Stomach smooth muscle (tissue), 2 donors: ENCODE results near the gene FOXJ3.

Source experiments
- H3K27ac ChIP-seq: one replicate; pipeline ENCODE4 v1.7.0; 2013; ENCODE audit warnings: mild to moderate bottlenecking, low read length, inconsistent platforms
- H3K27me3 ChIP-seq, 2 donors: one replicate each; pipeline ENCODE4 v1.7.0; 2013; ENCODE audit warnings: low read length in 2 of 2; ENCODE audit not compliant: insufficient read depth in 2 of 2, control insufficient read depth in 1 of 2
- H3K36me3 ChIP-seq, 2 donors: one replicate each; pipeline ENCODE4 v1.7.0; 2013; ENCODE audit warnings: low read length in 2 of 2; ENCODE audit not compliant: control insufficient read depth in 2 of 2, insufficient read depth in 2 of 2
- H3K4me1 ChIP-seq: one replicate; pipeline ENCODE4 v1.7.0; 2013; ENCODE audit warnings: low read length; ENCODE audit not compliant: control insufficient read depth, insufficient read depth
- H3K4me3 ChIP-seq, 2 donors: one replicate each; pipeline ENCODE4 v1.7.0; 2013; ENCODE audit warnings: low read length in 2 of 2
- H3K9ac ChIP-seq, 2 donors: one replicate each; pipeline ENCODE4 v1.7.0; 2013; ENCODE audit warnings: low read length in 2 of 2, mild to moderate bottlenecking in 1 of 2
- H3K9me3 ChIP-seq, 2 donors: one replicate each; pipeline ENCODE4 v1.7.0; 2013; ENCODE audit warnings: low read length in 2 of 2; ENCODE audit not compliant: control insufficient read depth in 2 of 2
- donor health status: healthy.
- donor health status: Pancreatic carcinoma.

The FOXJ3 gene

DNA sequence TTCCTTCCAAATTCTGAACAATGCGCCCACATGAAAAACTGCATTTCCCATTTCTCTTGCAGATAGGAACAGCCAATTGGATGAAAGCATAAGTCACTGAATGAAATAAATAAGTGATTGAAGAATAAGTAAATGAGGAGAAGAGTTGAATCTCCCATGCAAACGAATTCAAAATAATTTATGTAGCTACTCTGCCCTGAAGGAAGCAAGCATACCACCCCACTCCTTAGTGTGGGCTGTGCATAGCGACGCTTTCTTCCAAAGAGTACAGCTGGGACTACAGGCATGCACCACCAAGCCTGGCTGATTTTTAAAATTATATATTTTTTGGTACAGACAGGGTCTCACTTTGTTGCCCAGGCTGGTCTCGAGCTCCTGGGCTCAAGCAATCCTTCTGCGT is 29.1 kb upstream of the FOXJ3 start:
- H3K36me3 ChIP-seq: no peaks in the 10 kb centered on the region

DNA sequence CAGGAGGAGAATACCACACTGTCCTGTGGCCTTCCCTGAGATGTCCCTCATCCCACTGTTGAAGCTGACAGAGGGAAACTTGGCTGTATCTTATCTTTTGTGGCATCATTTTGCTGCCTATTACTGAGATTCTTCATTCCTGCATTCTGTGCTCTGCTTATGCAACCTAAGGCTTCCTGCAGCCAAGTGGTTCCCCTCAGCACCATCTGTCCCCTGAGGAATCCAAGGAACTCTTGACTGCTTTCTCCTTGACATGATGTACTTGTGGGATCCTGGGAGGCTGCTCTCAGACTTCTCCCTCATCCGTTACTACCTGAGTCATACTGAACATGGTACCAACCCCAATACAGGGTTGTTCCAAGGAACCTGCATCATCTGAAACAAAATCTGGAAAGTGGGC is 24.4 kb upstream of the FOXJ3 start:
- no peak overlapping the region for H3K27ac ChIP-seq
- H3K4me3 ChIP-seq: no peak overlapping the region
- no peaks in the 10 kb centered on the region for H3K9me3 ChIP-seq
- H3K4me1 ChIP-seq: no peaks in the 10 kb centered on the region
- H3K27me3 ChIP-seq: no peaks in the 10 kb centered on the region
- no peaks in the 10 kb centered on the region for H3K36me3 ChIP-seq
- no peak overlapping the region for H3K9ac ChIP-seq

More for the DNA sequence above, 29.1 kb upstream of the FOXJ3 start:
- H3K9ac ChIP-seq: no peak overlapping the region
- no peaks in the 10 kb centered on the region for H3K9me3 ChIP-seq
- H3K27ac ChIP-seq: no peak overlapping the region
- no peaks in the 10 kb centered on the region for H3K4me1 ChIP-seq
- H3K27me3 ChIP-seq: no peaks in the 10 kb centered on the region
- no peak overlapping the region for H3K4me3 ChIP-seq

DNA sequence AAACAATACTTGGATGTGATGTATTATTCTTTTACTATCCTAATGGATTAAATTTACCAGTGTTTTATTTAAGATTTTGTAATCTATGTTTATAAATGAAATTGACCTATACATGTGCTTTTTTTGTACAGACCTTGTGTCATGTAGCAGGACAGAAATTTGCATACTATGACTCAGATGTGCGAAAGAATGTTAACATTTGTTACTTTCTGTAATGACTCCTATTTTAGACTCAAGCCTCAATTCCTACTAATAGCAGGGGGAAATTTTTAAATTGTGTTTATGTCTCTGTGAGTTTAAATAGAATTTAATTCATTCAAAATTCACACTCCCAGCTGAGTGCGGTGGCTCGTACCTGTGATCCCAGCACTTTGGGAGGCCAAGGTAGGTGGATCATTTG is 23.8 kb upstream of the FOXJ3 start:
- no peak overlapping the region for H3K9ac ChIP-seq
- H3K9me3 ChIP-seq: no peaks in the 10 kb centered on the region
- no peak overlapping the region for H3K4me3 ChIP-seq
- no peaks in the 10 kb centered on the region for H3K27me3 ChIP-seq
- H3K27ac ChIP-seq: no peak overlapping the region
- H3K4me1 ChIP-seq: no peaks in the 10 kb centered on the region
- no peaks in the 10 kb centered on the region for H3K36me3 ChIP-seq

- Histone ChIP-seq H3K9ac (no peak overlapping the region), H3K36me3 (no peaks in the 10 kb centered on the region), H3K9me3 (no peaks in the 10 kb centered on the region), H3K27me3 (peaks cover 2 to 6% of the 10 kb centered on the region in 2 donors), H3K27ac (no peak overlapping the region), H3K4me1 (no peaks in the 10 kb centered on the region), H3K4me3 (no peak overlapping the region)
These were observed 15.1 kb upstream of the FOXJ3 start for GRCh38 chr1:42350086-42350485.

DNA sequence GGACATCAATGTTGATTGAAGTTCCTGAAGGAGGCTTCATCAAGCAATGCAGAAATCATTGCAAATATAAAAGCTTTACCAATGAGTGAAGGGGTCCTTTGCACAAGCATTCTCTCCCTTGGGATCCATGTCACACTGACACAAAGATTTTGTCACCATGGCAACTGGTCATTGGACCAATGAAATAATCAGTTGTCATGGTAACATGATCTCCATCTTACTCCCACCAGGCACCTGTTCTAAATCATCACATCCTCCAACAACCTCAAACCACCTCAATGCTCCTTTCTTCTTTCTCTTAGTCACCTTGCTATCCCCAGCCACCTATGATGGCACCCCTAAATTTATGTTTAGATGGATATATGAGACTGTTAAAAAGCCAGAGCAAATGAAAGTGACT is 13.5 kb upstream of the FOXJ3 start:
- Histone ChIP-seq H3K4me1 (no peaks in the 10 kb centered on the region), H3K36me3 (no peaks in the 10 kb centered on the region)

DNA sequence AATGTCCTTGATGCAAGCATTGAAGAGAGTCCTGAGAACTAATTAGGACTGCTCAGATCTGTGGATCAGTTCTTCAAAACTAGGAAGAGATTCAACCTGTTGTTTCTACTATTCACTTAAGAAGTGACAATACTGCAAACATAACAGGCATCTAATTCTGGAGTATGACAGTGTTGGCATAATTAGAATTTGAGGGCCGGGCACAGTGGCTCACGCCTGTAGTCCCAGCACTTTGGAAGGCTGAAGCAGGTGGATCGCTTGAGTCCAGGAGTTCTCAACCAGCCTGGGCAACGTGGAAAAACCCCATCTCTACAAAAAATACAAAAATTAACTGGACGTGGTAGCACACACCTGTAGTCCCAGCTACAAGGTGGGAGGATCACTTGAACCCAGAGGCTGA is 8.0 kb upstream of the FOXJ3 start:
- Histone ChIP-seq H3K27ac (no peak overlapping the region), H3K4me1 (no peaks in the 10 kb centered on the region), H3K27me3 (no peaks in the 10 kb centered on the region), H3K9me3 (no peaks in the 10 kb centered on the region), H3K9ac (no peak overlapping the region), H3K36me3 (no peaks in the 10 kb centered on the region), H3K4me3 (no peak overlapping the region)

More for the DNA sequence above, 13.5 kb upstream of the FOXJ3 start:
- no peaks in the 10 kb centered on the region for H3K9me3 ChIP-seq
- H3K9ac ChIP-seq: no peak overlapping the region
- H3K27ac ChIP-seq: no peak overlapping the region
- no peak overlapping the region for H3K4me3 ChIP-seq
- peaks cover 2 to 6% of the 10 kb centered on the region in 2 donors for H3K27me3 ChIP-seq

DNA sequence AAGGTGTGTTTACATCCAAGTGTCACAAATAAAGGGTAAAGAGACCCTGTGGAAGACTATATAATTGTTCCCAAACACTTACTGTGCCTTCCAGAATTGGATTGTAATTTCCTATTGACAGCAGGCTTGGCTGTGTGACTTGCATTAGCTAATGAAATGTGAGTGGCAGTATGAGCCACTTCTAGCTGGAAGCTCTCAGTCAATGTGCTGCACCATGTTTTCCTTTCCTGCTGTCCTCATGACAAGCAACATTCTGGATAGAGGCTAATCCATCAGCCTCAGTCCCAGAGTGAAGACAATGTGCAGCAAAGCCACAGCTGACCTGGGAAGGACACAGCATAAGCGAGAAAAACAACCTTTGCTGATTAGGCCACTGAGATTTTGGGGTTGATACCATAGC is 5.9 kb upstream of the FOXJ3 start:
- H3K9me3 ChIP-seq: no peaks in the 10 kb centered on the region
- no peak overlapping the region for H3K4me3 ChIP-seq
- H3K9ac ChIP-seq: no peak overlapping the region
- H3K36me3 ChIP-seq: no peaks in the 10 kb centered on the region
- H3K4me1 ChIP-seq: no peaks in the 10 kb centered on the region
- H3K27ac ChIP-seq: no peak overlapping the region
- H3K27me3 ChIP-seq: no peaks in the 10 kb centered on the region

DNA sequence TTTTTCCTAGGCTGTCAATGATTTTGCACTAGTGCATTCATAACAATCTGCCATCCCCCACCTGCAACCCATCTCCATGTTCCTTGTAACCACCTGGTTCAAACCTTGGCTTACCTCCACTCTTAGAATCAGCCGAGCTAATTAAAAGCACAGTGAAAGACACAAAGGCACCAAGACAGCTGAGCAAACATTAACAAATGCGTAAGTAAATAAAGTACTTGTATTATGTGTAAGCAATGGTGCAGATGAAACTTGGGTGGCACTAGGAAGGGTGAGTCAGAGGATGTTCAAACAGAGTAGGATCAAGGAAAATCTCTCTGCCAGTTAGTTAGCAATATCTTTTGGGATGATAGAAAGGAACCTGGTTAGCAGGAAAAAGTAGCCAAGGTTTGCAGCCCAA is 5.1 kb upstream of the FOXJ3 start:
- Histone ChIP-seq H3K27me3 (no peaks in the 10 kb centered on the region), H3K9me3 (no peaks in the 10 kb centered on the region), H3K4me3 (no peak overlapping the region), H3K36me3 (no peaks in the 10 kb centered on the region), H3K4me1 (no peaks in the 10 kb centered on the region), H3K9ac (no peak overlapping the region), H3K27ac (no peak overlapping the region)

DNA sequence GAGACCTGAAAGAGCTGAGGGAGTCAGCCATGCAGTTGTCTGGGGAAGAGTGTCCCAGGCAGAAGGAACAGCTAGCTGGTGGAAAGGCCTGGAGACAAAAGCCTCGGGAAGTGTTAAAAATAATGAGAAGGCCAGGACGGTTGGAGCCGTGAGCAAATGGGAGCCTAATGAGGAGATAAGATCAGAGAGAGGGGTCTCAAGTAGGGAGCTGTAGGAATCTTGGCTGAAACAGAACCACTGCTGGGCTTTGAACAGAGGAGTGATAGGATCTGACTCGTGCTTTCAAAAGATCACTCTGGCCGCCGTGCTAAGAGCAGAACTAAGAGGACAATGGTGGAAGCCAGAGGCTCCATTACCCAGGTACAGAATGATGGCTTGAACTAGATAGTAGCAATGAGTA is 1.9 kb upstream of the FOXJ3 start:
- H3K9me3 ChIP-seq: no peaks in the 10 kb centered on the region
- peaks cover 8% of the 10 kb centered on the region for H3K4me1 ChIP-seq
- no peak overlapping the region for H3K4me3 ChIP-seq
- H3K9ac ChIP-seq: no peak overlapping the region
- no peaks in the 10 kb centered on the region for H3K27me3 ChIP-seq
- H3K36me3 ChIP-seq: no peaks in the 10 kb centered on the region
- no peak overlapping the region for H3K27ac ChIP-seq

DNA sequence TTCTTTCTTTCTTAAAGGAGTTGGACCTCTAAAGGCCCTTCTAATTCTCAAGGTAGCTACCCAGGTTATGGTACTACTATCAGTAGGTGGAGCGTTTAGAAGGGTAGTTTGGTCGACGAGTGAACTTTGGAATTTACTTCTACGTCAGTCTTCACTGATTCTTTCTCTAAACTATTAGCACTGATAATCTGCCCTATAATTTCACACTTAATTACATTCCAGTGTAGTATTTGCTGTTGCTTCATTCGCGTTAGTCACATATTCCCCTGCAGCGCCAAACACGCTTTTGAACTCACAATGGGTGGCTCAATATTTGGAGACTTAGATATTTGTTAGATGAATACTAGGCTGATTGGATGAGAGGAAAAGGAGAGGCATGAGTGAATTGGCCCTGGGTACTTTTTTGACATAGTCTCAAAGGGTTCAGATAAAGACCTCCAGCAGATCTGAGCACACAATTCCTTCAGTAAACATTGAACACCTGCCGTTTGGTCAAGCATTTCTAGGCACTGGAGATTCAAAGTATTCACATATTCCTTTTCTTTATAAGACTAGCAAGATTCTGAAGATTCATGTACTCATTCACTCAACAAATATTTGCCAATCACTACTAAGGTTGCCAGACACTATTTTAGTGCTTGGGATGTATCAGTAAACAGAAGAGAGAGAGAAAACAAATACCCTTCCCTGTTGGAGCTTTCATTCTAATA is 929 bp upstream of the FOXJ3 start:
- peak overlapping the region; percentile 89 to 92 for H3K4me3 ChIP-seq
- H3K27ac ChIP-seq: no peak overlapping the region
- no peaks in the 10 kb centered on the region for H3K9me3 ChIP-seq
- no peaks in the 10 kb centered on the region for H3K27me3 ChIP-seq
- H3K36me3 ChIP-seq: no peaks in the 10 kb centered on the region
- H3K4me1 ChIP-seq: peaks cover 8% of the 10 kb centered on the region
- H3K9ac ChIP-seq: peak overlapping the region; percentile 87 to 89

DNA sequence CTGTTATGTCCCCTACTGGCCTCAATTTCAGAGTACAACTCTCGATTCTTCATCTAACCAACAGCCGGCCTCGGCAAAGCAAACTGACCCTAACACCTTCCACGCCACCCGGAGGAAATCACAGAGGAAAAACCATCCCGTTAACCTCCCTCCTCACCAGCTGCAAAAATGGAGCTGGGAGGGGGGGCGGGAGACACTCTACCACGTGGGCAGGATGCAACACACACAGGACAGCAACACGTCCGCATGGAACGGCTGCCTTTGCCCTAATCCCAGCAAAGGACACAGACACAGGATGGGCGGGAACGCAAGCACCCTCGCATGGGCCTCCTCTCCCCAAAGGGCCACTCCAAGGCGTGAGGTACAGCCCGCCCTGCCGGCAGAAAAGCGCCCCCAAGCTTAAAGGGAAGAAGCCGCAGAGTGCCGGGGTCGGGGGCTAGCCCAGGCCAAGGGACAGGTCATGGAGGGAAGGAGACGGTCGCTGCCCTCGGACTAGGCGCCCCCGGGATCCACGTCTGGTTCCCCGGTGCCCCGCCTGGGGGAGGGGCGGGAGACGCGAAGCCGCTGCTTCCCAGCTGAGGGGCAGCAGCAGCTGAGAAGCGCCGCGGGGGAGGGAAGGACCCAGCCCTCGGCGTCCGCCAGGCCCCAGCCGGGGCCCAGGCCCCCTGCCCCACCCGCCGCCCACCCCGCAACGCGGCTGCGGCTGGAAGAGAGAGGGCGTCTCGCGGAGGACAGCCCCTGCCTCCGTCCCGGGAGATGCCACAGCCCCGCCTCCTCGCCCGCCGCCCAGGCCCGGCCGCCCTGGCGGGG is 590 bp downstream of the FOXJ3 start:
- H3K4me3 ChIP-seq: peak overlapping the region; percentile 89 to 90
- peak overlapping the region; percentile 68 to 89 for H3K9ac ChIP-seq
- no peaks in the 10 kb centered on the region for H3K27me3 ChIP-seq
- no peaks in the 10 kb centered on the region for H3K9me3 ChIP-seq
- peak overlapping the region; percentile 75 for H3K27ac ChIP-seq
- H3K36me3 ChIP-seq: no peaks in the 10 kb centered on the region
- H3K4me1 ChIP-seq: peaks cover 8% of the 10 kb centered on the region
